Activated T-cell treated with anti-CD3 and anti-CD28 coated beads, Interleukin-2, amount 50 U/mL, for 72 hours (primary cell): ENCODE measurements around the gene ZNF546. TPM values are rescaled to one million over a fixed set of nuclear protein-coding genes. Genes with fewer than 3 reads are reported as not detected.

ENCODE experiments used
- ATAC-seq, 2 donors: fragments of 150-1000 bp; cut with Tn5 transposase; replicated peaks in 1 of 2; 2 replicates each; pipeline ENCODE4 v1.10.0; 2021; ENCODE audit warnings: moderate library complexity in 2 of 2, mild to moderate bottlenecking in 1 of 2
- DNase-seq, 2 donors: peaks; one replicate each; pipeline ENCODE4 v3.0.0; 2021 to 2022; ENCODE audit warnings: mixed read lengths in 1 of 2
- H3K27ac Mint-ChIP-seq: one replicate; pipeline ENCODE4 v1.8.0; 2022; ENCODE audit warnings: mild to moderate bottlenecking, moderate library complexity, mixed read lengths
- H3K27me3 Mint-ChIP-seq: one replicate; pipeline ENCODE4 v1.8.0; 2022; ENCODE audit warnings: low read depth, mixed read lengths
- H3K36me3 Mint-ChIP-seq, 2 donors: one replicate each; pipeline ENCODE4 v1.8.0; 2022; ENCODE audit warnings: mixed read lengths in 2 of 2, mild to moderate bottlenecking in 1 of 2; ENCODE audit not compliant: insufficient read depth in 2 of 2
- H3K4me1 Mint-ChIP-seq: one replicate; pipeline ENCODE4 v1.8.0; 2022; ENCODE audit warnings: low read depth, mixed read lengths
- H3K4me3 Mint-ChIP-seq, 2 donors: one replicate each; pipeline ENCODE4 v1.8.0; 2022; ENCODE audit warnings: mild to moderate bottlenecking in 2 of 2, mixed read lengths in 2 of 2, moderate library complexity in 2 of 2
- H3K9me3 Mint-ChIP-seq, 2 donors: one replicate each; pipeline ENCODE4 v1.8.0; 2022; ENCODE audit warnings: mixed read lengths in 2 of 2
- total RNA-seq, 2 donors: library from RNA; stranded (reverse); gene quantifications; one replicate each; pipeline ENCODE4 v1.2.3, GENCODE V29; 2022

ZNF546 gene
- total RNA-seq, 2 donors from 2014 or later, result 4.5 to 6.1 TPM

DNA sequence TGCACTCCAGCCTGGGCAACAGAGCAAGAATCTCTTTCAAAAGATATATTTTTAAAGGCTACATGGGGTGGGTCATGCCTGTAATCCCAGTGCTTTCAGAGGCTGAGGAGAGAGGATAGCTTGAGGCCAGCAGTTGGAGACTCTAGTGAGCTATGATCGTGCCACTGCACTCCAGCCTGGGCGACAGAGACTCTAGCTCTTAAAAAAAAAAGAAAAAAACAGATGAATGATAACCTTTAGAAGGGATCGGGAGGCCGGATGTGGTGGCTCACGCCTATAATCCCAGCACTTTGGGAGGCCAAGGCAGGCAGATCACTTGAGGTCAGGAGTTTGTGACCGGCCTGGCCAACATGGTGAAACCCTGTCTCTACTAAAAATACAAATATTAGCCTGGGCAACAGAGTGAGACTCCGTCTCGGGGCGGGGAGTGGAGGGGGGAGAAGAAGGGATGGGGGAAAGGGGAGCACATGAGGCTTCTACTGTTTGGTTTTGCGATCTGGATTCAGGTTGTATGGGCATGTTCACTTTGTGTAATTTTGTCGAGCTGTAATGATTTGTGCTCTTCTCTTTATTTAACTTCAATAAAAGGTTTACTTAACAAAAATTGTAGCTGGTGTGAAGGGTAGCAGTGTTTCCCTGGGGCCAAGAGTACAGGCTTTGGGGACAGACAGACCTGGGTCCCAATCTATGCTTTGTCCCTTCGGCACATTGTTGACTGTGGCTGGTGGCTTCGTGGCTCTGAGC lies 27.0 kb upstream of the ZNF546 start:
- H3K4me1 Mint-ChIP-seq, result peaks cover 58% of the 10 kb centered on the region
- peak overlapping the region; percentile 100 for H3K27ac Mint-ChIP-seq
- no peaks in the 10 kb centered on the region for H3K9me3 Mint-ChIP-seq
- H3K36me3 Mint-ChIP-seq, result peaks cover 10 to 18% of the 10 kb centered on the region in 2 donors
- no peak for ATAC-seq
- H3K4me3 Mint-ChIP-seq, result peak overlapping the region; percentile 90 to 96
- peak in 1 of 2 donors; percentile 18 for DNase-seq
- no peaks in the 10 kb centered on the region for H3K27me3 Mint-ChIP-seq

DNA sequence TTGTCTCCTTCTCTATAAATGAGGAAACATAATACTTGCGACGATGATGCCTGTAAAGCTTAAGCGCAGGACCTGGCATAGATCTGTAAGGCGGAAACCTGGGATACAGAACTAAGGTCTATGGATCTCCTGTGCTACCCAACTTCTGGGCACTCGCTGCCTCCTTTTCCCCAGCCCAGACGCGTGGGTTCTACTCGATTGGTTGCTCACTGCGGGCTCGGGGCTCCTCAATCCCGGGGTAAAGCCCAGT lies 26.5 kb upstream of the ZNF546 start:
- peaks cover 58% of the 10 kb centered on the region for H3K4me1 Mint-ChIP-seq
- ATAC-seq, result peak; percentile 40 to 41
- DNase-seq, result no peak
- no peaks in the 10 kb centered on the region for H3K27me3 Mint-ChIP-seq
- H3K27ac Mint-ChIP-seq, result peak overlapping the region; percentile 100
- no peaks in the 10 kb centered on the region for H3K9me3 Mint-ChIP-seq
- H3K36me3 Mint-ChIP-seq, result peaks cover 10 to 21% of the 10 kb centered on the region in 2 donors
- peak overlapping the region; percentile 90 to 96 for H3K4me3 Mint-ChIP-seq

DNA sequence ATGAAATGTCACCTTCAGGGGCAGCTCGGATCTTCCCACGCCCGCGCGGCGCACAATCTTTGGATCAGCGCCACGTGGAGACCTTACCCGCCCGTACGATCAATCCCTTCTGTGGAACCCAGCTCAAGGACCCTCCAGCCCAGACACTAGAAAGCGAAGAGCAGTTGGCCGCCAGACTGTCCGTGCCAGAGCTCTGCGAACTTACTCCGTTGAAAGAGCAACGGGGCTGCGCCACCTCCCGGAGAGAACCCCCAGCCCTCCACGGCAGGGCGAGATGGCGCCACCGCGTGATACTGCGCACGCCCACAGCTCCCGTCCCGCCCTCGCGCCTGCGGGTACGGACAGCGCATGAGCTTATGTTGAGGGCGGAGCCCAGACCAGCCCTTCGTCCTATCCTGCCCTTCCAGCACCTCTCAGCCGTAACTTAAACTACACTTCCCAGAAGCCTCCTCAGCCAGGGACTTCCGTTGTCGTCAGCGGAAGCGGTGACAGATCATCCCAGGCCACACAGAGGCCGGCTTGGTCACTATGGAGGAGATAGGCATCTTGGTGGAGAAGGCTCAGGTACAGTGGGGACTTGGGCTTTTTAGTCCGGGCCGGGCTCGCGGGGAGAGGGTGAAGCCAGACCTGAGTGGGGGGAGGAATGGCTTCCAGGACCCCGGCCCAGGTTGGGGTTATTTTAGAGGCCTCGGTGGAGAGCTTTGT lies 26.0 kb upstream of the ZNF546 start, which contains the start of gene PSMC4:
Gene PSMC4, plus strand, starts transcription at position 491 of the 705 bp plus-strand sequence. Its CDS starts 38 bp downstream, at position 529.
- ATAC-seq (peak; percentile 96), DNase-seq (peak; percentile 99)
- Mint-ChIP-seq H3K4me3 (peak within 1 kb of the TSS; percentile 90 to 96), H3K36me3 (peaks cover 15 to 26% of the 10 kb centered on the region in 2 donors), H3K9me3 (no peaks in the 10 kb centered on the region), H3K4me1 (peaks cover 58% of the 10 kb centered on the region), H3K27me3 (no peaks in the 10 kb centered on the region), H3K27ac (peak within 1 kb of the TSS; percentile 100)

DNA sequence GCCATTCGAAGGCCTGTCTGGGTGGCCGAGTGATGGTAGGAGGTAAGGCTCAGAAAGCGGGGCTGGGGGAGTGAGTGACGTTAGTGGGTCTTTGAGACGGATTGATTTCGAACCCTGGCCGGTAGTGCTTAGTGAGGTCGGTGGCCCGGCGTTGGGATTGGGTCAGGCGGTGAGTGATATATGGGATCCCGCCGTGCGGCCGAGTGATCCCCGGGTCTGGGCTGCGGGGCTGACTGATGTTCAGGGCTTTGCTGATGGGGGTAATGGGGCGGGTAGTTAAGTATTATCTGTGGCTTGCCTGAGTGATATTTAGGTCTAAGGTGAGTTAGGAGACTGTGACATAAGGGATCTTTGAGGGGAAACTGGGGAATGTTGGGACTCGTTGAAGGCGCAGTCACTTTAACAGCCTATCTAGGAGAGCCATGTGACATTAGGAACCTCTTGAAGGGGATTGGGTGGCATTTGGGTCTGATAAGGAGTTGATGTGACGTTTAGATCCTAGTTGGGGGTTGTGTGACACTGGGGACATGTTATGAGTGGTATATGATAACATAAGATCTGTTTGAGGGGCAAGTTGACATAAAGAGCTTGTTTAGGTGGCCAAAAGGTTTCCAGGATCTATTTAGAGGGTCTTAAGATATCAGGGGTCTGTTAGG lies 25.4 kb upstream of the ZNF546 start:
- peak overlapping the region; percentile 90 to 96 for H3K4me3 Mint-ChIP-seq
- peak overlapping the region; percentile 100 for H3K27ac Mint-ChIP-seq
- no peaks in the 10 kb centered on the region for H3K9me3 Mint-ChIP-seq
- DNase-seq (peak; percentile 22 to 25), ATAC-seq (no peak)
- H3K36me3 Mint-ChIP-seq, result peaks cover 15 to 27% of the 10 kb centered on the region in 2 donors
- H3K4me1 Mint-ChIP-seq, result peaks cover 58% of the 10 kb centered on the region
- H3K27me3 Mint-ChIP-seq, result no peaks in the 10 kb centered on the region

DNA sequence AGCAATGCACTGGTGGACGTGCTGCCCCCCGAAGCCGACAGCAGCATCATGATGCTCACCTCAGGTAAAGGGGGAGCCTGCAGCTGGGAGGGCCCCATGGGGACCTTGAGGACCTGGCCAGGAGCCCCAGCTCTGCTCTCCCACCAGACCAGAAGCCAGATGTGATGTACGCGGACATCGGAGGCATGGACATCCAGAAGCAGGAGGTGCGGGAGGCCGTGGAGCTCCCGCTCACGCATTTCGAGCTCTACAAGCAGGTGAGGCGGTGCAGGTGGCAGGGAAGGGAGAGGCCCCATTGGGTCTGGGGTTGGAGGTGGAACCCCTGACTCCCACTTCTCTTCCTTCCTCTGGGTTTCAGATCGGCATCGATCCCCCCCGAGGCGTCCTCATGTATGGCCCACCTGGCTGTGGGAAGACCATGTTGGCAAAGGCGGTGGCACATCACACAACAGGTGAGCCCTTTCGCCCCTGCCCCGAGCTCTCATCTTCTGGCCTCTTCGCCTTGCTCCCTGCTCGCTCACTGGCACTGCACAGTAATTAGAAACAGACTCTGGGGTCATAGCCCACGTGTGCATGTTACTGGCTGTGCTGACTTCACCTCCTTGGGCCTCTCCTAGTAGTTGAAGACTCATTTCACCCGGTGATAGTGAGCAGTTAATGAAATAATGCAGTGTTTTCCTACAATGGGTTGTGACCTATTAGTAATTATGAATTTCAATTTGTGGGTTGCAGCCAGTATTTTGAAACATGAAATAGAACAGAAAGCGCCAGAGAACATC lies 22.3 kb upstream of the ZNF546 start:
- H3K27ac Mint-ChIP-seq, result no peak overlapping the region
- H3K4me1 Mint-ChIP-seq, result peaks cover 47% of the 10 kb centered on the region
- H3K4me3 Mint-ChIP-seq, result no peak overlapping the region
- H3K36me3 Mint-ChIP-seq, result peaks cover 19 to 44% of the 10 kb centered on the region in 2 donors
- DNase-seq (no peak), ATAC-seq (no peak)
- no peaks in the 10 kb centered on the region for H3K9me3 Mint-ChIP-seq
- no peaks in the 10 kb centered on the region for H3K27me3 Mint-ChIP-seq

DNA sequence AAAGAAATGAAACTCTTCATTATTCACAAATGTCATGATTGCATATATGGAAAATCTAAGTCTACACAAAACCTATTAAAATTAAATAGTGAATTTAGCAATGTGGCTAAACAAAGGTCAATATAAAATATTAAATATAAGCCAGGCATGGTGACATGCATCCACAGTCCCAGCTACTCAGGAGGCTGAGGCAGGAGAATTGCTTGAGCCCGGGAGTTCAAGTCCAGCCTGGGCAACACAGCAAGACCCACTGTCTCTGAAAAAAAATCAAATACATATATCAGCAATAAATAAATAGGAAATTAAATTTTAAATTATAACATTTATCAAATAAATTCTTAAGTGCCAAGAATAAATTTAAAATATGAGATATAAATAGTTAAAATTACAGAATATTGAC lies 14.0 kb upstream of the ZNF546 start:
- Mint-ChIP-seq H3K27me3 (no peaks in the 10 kb centered on the region), H3K4me3 (no peak overlapping the region), H3K4me1 (no peaks in the 10 kb centered on the region), H3K36me3 (peaks cover 30 to 69% of the 10 kb centered on the region in 2 donors), H3K27ac (no peak overlapping the region), H3K9me3 (peaks cover 16 to 18% of the 10 kb centered on the region in 2 donors)
- ATAC-seq (no peak), DNase-seq (no peak)

DNA sequence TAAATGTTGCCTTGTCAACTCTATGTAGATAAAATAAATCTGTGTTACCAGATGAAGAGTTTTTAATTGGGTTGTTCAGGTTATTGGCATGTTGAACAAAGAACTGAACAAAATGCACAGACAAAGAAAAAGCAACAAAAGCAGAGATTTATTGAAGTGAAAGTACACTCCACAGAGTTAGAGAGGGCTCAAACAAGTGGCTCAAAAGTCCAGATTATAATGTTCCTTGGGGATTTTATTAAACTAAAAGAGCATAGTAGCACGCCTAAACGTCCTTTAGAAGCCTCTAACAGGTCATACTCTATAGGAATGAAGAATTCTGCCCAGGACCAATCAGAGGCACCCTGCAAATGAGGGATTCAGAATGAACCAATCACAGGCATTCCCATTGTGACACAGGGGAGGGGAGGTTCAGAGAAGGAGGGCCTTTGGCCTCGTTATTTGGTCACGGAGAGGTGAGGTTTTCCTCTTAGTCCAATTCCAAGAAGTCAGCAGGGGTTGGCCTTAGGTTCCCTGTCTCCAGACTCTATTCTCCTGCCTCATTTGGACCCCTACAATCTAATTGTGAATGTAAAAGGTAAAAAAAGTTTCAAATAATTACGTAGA lies 13.1 kb upstream of the ZNF546 start:
- Mint-ChIP-seq H3K4me1 (no peaks in the 10 kb centered on the region), H3K27ac (no peak overlapping the region), H3K4me3 (no peak overlapping the region), H3K9me3 (peaks cover 16 to 18% of the 10 kb centered on the region in 2 donors), H3K36me3 (peaks cover 30 to 63% of the 10 kb centered on the region in 2 donors), H3K27me3 (no peaks in the 10 kb centered on the region)
- ATAC-seq (no peak), DNase-seq (no peak)

DNA sequence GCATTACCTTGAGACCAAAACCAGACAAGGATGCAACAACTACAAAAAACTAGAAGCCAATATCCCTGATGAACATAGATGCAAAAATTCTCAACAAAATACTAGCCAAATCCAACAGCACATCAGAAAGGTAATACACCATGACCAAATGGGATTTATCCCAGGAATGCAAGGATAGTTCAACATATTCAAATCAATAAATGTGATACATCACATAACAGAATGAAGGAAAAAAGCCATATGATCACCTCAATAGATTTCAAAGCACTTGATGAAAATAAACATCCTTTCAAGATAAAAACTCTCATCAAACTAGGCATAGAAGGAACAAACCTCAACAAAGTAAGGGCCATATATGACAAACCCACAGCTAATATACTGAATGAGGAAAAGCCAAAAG lies 10.2 kb upstream of the ZNF546 start:
- Mint-ChIP-seq H3K4me3 (no peak overlapping the region), H3K36me3 (peaks cover 27 to 49% of the 10 kb centered on the region in 2 donors)

DNA sequence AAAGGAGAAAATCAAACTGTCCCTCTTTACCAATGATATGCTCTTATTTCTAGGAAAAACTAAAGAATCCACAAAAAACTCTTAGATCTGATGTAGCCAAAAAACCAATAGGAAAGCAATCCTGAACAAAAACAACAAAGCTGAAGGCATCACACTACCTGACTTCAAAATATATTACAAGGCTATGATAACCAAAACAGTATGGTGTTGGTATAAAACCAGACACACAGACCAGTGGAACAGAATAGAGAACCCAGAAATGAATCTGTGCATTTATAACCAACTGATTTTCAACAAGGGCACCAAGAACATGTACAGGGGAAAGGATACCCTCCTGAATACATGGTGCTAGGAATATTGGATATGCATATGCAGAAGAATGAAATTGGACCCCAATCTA lies 9.7 kb upstream of the ZNF546 start:
- ATAC-seq (no peak), DNase-seq (no peak)
- Mint-ChIP-seq H3K4me3 (no peak overlapping the region), H3K4me1 (peaks cover 18% of the 10 kb centered on the region), H3K9me3 (peaks cover 16 to 18% of the 10 kb centered on the region in 2 donors), H3K27ac (no peak overlapping the region), H3K27me3 (no peaks in the 10 kb centered on the region), H3K36me3 (peaks cover 25 to 49% of the 10 kb centered on the region in 2 donors)

More for the DNA sequence above, 10.2 kb upstream of the ZNF546 start:
- H3K9me3 Mint-ChIP-seq, result peaks cover 16 to 18% of the 10 kb centered on the region in 2 donors
- DNase-seq (no peak), ATAC-seq (no peak)
- no peak overlapping the region for H3K27ac Mint-ChIP-seq
- H3K27me3 Mint-ChIP-seq, result no peaks in the 10 kb centered on the region
- H3K4me1 Mint-ChIP-seq, result peaks cover 18% of the 10 kb centered on the region

DNA sequence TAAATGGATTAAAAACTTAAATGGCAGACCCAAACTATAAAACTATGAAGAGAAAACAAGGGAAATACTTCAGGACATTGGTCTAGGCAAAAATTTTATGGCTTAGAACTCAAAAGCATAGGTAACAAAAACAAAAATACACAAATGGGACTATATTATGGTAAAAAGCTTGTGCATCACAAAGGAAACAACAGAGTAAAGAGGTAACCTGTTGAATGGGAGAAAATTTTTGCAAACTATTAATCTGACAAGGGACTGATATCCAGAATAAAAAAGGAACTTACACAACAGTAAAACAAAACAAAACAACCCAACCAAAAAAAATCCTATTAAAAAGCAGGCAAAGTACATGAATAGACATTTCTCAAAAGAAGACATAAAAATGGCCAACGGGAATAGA lies 9.3 kb upstream of the ZNF546 start:
- Mint-ChIP-seq H3K36me3 (peaks cover 23 to 47% of the 10 kb centered on the region in 2 donors), H3K27me3 (no peaks in the 10 kb centered on the region)
- ATAC-seq, result no peak

DNA sequence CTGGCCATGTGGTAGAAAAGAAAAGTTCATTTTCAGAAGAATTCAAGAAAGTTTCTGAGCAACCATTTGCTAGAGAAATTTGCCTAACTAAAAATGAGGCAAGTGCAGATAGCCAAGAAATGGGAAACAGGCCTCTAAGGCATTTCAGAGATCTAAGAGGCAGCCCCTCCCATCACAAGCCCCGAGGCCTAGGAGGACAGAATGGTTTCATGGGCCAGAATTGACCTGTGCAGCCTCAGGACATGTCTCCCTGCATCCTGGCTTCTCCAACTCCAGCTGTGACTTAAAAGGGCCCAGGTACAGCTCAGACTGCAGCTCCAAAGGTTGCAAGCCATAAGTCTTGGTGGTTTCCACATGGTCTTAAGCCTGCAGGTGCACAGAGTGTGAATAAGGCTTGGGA lies 3.3 kb upstream of the ZNF546 start:
- peaks cover 18 to 22% of the 10 kb centered on the region in 2 donors for H3K36me3 Mint-ChIP-seq
- ATAC-seq (no peak), DNase-seq (no peak)
- H3K27ac Mint-ChIP-seq, result no peak overlapping the region
- no peak overlapping the region for H3K4me3 Mint-ChIP-seq
- H3K9me3 Mint-ChIP-seq, result peaks cover 4 to 12% of the 10 kb centered on the region in 2 donors
- no peaks in the 10 kb centered on the region for H3K27me3 Mint-ChIP-seq
- peaks cover 53% of the 10 kb centered on the region for H3K4me1 Mint-ChIP-seq

More for the DNA sequence above, 9.3 kb upstream of the ZNF546 start:
- no peak overlapping the region for H3K4me3 Mint-ChIP-seq
- peaks cover 16 to 18% of the 10 kb centered on the region in 2 donors for H3K9me3 Mint-ChIP-seq
- H3K27ac Mint-ChIP-seq, result peak overlapping the region; percentile 65
- no peak for DNase-seq
- peaks cover 18% of the 10 kb centered on the region for H3K4me1 Mint-ChIP-seq

DNA sequence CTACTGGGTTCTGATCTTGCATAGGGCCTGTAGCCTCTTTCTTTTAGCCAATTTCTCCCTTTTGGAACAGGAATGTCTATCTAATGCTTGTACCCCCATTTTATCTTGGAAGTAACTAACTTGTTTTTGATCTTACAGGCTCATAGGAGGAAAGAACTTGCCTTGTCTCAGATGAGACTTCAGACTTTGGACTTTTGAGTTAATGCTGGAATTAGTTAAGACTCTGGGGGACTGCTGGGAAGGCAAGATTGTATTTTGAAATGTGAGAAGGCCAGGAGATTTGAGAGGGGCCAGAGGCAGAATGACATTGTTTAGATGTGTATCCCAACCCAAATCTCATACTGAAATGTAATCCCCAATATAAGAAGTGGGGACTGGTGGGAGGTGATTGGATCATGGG lies 2.5 kb upstream of the ZNF546 start:
- H3K4me1 Mint-ChIP-seq, result peaks cover 53% of the 10 kb centered on the region
- H3K9me3 Mint-ChIP-seq, result peaks cover 4 to 12% of the 10 kb centered on the region in 2 donors
- H3K27ac Mint-ChIP-seq, result no peak overlapping the region
- H3K4me3 Mint-ChIP-seq, result no peak overlapping the region
- DNase-seq (no peak), ATAC-seq (no peak)
- no peaks in the 10 kb centered on the region for H3K27me3 Mint-ChIP-seq
- peaks cover 18 to 22% of the 10 kb centered on the region in 2 donors for H3K36me3 Mint-ChIP-seq
